Testis (tissue), 2 donors: ENCODE results near the gene ROBO1.

Experiments used
- CTCF ChIP-seq, 3 experiments: fragments of 450-650 bp in 2 of 3; fragments of 200-600 bp in 1 of 3; sonication (generic) in 1 of 3; IDR thresholded peaks; one replicate each; pipeline ENCODE4 v1.5.1; 2016 to 2019; ENCODE audit warnings: antibody characterized with exemption in 3 of 3, mild to moderate bottlenecking in 2 of 3, moderate library complexity in 1 of 3
- POLR2A ChIP-seq: fragments of 450-650 bp; IDR thresholded peaks from one replicate; pipeline ENCODE4 v1.6.1; 2017; ENCODE audit warnings: antibody characterized with exemption, mild to moderate bottlenecking, moderate library complexity

- TF ChIP-seq POLR2A (no peak), CTCF (IDR thresholded peaks at IDR 0.05) (no peak)
Observed at GRCh38 chr3:78887547-78888011, 880.2 kb downstream of the ROBO1 start.
